Trophoblast cell (in vitro differentiated cells and primary cell): ENCODE data around the gene PDCD1LG2.

Source experiments
- DNase-seq, 2 donors: peaks; one replicate each; pipeline ENCODE4 v3.0.0-alpha.2; 2016
- H2AFZ ChIP-seq: 2 replicates; pipeline ENCODE4 v1.6.1; 2013; ENCODE audit warnings: low read length, moderate library complexity, mild to moderate bottlenecking; ENCODE audit not compliant: insufficient read depth, poor library complexity
- H2AK5ac ChIP-seq: 2 replicates; pipeline ENCODE4 v1.6.1; 2013; ENCODE audit warnings: mild to moderate bottlenecking, low read length
- H2BK120ac ChIP-seq: 2 replicates; pipeline ENCODE4 v1.6.1; 2013; ENCODE audit warnings: low read length, mild to moderate bottlenecking, moderate library complexity; ENCODE audit not compliant: insufficient read depth, poor library complexity
- H2BK12ac ChIP-seq: 2 replicates; pipeline ENCODE4 v1.6.1; 2013; ENCODE audit warnings: mild to moderate bottlenecking, low read length, moderate library complexity
- H2BK5ac ChIP-seq: 2 replicates; pipeline ENCODE4 v1.6.1; 2013; ENCODE audit warnings: low read length, low read depth, moderate library complexity, mild to moderate bottlenecking; ENCODE audit not compliant: poor library complexity
- H3K14ac ChIP-seq: 2 replicates; pipeline ENCODE4 v1.6.1; 2013; ENCODE audit warnings: mild to moderate bottlenecking, low read length
- H3K18ac ChIP-seq: 2 replicates; pipeline ENCODE4 v1.6.1; 2013; ENCODE audit warnings: mild to moderate bottlenecking, low read length
- H3K23ac ChIP-seq: 2 replicates; pipeline ENCODE4 v1.6.1; 2013; ENCODE audit warnings: low read length
- H3K27ac ChIP-seq: 2 replicates; pipeline ENCODE4 v1.5.1; 2013; ENCODE audit warnings: low read depth, mild to moderate bottlenecking, inconsistent platforms, low read length, moderate library complexity
- H3K27me3 ChIP-seq: 2 replicates; pipeline ENCODE4 v1.6.1; 2013; ENCODE audit warnings: inconsistent platforms, mild to moderate bottlenecking, low read length, moderate library complexity; ENCODE audit not compliant: insufficient read depth
- H3K36me3 ChIP-seq, 2 experiments: 1 replicate in 1 of 2; 2 replicates in 1 of 2; pipeline ENCODE4 v1.6.1; 2013; ENCODE audit warnings: low read length in 2 of 2, mild to moderate bottlenecking in 2 of 2, moderate library complexity in 1 of 2; ENCODE audit not compliant: insufficient read depth in 2 of 2, control insufficient read depth in 1 of 2
- H3K4ac ChIP-seq: 2 replicates; pipeline ENCODE4 v1.6.1; 2013; ENCODE audit warnings: low read depth, mild to moderate bottlenecking, low read length, moderate library complexity
- H3K4me1 ChIP-seq, 2 experiments: 1 replicate in 1 of 2; 2 replicates in 1 of 2; pipeline ENCODE4 v1.6.1; 2013; ENCODE audit warnings: low read length in 2 of 2, mild to moderate bottlenecking in 2 of 2, moderate library complexity in 1 of 2; ENCODE audit not compliant: insufficient read depth in 2 of 2, control insufficient read depth in 1 of 2
- H3K4me2 ChIP-seq: 2 replicates; pipeline ENCODE4 v1.6.1; 2013; ENCODE audit warnings: inconsistent platforms, mild to moderate bottlenecking, low read length, moderate library complexity
- H3K4me3 ChIP-seq: 2 replicates; pipeline ENCODE4 v1.5.1; 2013; ENCODE audit warnings: mild to moderate bottlenecking, low read depth, low read length, inconsistent platforms
- H3K79me1 ChIP-seq: one replicate; pipeline ENCODE4 v1.6.1; 2013; ENCODE audit warnings: low read length
- H3K79me2 ChIP-seq: 2 replicates; pipeline ENCODE4 v1.6.1; 2013; ENCODE audit warnings: low read length, mild to moderate bottlenecking; ENCODE audit not compliant: control insufficient read depth, insufficient read depth, poor library complexity
- H3K9ac ChIP-seq: 2 replicates; pipeline ENCODE4 v1.6.1; 2013; ENCODE audit warnings: mild to moderate bottlenecking, low read length
- H3K9me3 ChIP-seq: 2 replicates; pipeline ENCODE4 v1.6.1; 2013; ENCODE audit warnings: low read depth, mild to moderate bottlenecking, control low read depth, inconsistent platforms, low read length; ENCODE audit not compliant: insufficient read depth
- H4K12ac ChIP-seq: 2 replicates; pipeline ENCODE4 v1.6.1; 2013; ENCODE audit warnings: low read depth, mild to moderate bottlenecking, low read length, moderate library complexity
- H4K8ac ChIP-seq: 2 replicates; pipeline ENCODE4 v1.6.1; 2013; ENCODE audit warnings: low read depth, mild to moderate bottlenecking, low read length, moderate library complexity
- H4K91ac ChIP-seq: one replicate; pipeline ENCODE4 v1.6.1; 2013; ENCODE audit warnings: low read depth, mild to moderate bottlenecking, low read length, moderate library complexity
- WGBS: extraction: QIAGEN DNeasy Blood & Tissue Kit; methylation state at CpG from one replicate; pipeline ENCODE4 v1.1.7; 2013; ENCODE audit warnings: missing lambda C conversion rate; ENCODE audit not compliant: insufficient read length, insufficient coverage; ENCODE audit errors: extremely low coverage; 5-methylcytosine and 5-hydroxymethylcytosine counted together

Gene PDCD1LG2

GRCh38 chr9:5532790-5533189 lies 22.5 kb downstream of the PDCD1LG2 start:
- no peaks in the 10 kb centered on the region for H3K79me2 ChIP-seq
- DNase-seq: no peak
- H4K91ac ChIP-seq: no peak overlapping the region
- H3K18ac ChIP-seq: no peak overlapping the region
- no peaks in the 10 kb centered on the region for H3K79me1 ChIP-seq
- H2BK12ac ChIP-seq: no peak overlapping the region
- no peak overlapping the region for H3K14ac ChIP-seq
- H3K4ac ChIP-seq: no peak overlapping the region
- no peak overlapping the region for H2BK120ac ChIP-seq
- peaks cover 0 to 2% of the 10 kb centered on the region in 2 experiments for H3K4me1 ChIP-seq
- H3K9ac ChIP-seq: no peak overlapping the region
- no CpG with 5 or more reads among the region's 5 CpGs for WGBS
- H2BK5ac ChIP-seq: no peak overlapping the region
- H3K4me3 ChIP-seq: no peak overlapping the region
- H4K12ac ChIP-seq: no peak overlapping the region
- H3K23ac ChIP-seq: no peak overlapping the region
- H3K27me3 ChIP-seq: no peaks in the 10 kb centered on the region
- H2AK5ac ChIP-seq: no peak overlapping the region
- H3K4me2 ChIP-seq: no peak overlapping the region
- H2AFZ ChIP-seq: no peak overlapping the region
- H3K36me3 ChIP-seq: no peaks in the 10 kb centered on the region
- no peaks in the 10 kb centered on the region for H3K9me3 ChIP-seq
- no peak overlapping the region for H4K8ac ChIP-seq
- no peak overlapping the region for H3K27ac ChIP-seq

- Histone ChIP-seq H3K36me3 (no peaks in the 10 kb centered on the region), H3K9me3 (no peaks in the 10 kb centered on the region), H3K27ac (no peak overlapping the region), H2BK12ac (no peak overlapping the region), H3K4me1 (no peaks in the 10 kb centered on the region), H3K4me2 (no peak overlapping the region), H2AFZ (no peak overlapping the region), H2AK5ac (no peak overlapping the region), H4K12ac (no peak overlapping the region), H3K27me3 (no peaks in the 10 kb centered on the region), H2BK120ac (no peak overlapping the region), H3K18ac (no peak overlapping the region), H3K4ac (no peak overlapping the region), H3K4me3 (no peak overlapping the region), H3K9ac (no peak overlapping the region), H4K8ac (no peak overlapping the region), H3K79me1 (no peaks in the 10 kb centered on the region), H4K91ac (no peak overlapping the region), H3K23ac (no peak overlapping the region), H3K79me2 (no peaks in the 10 kb centered on the region), H2BK5ac (no peak overlapping the region), H3K14ac (no peak overlapping the region)
- WGBS: no CpG with 5 or more reads among the region's 2 CpGs
- DNase-seq: peak in 1 of 2 donors; percentile 22
These were observed 26.4 kb downstream of the PDCD1LG2 start for GRCh38 chr9:5536684-5537083.

- Histone ChIP-seq H3K18ac (no peak overlapping the region), H3K79me1 (no peaks in the 10 kb centered on the region), H4K91ac (no peak overlapping the region), H3K79me2 (no peaks in the 10 kb centered on the region), H2BK120ac (no peak overlapping the region), H2AK5ac (no peak overlapping the region), H2AFZ (no peak overlapping the region), H3K9ac (no peak overlapping the region), H3K4me3 (no peak overlapping the region), H4K12ac (no peak overlapping the region), H3K27me3 (no peaks in the 10 kb centered on the region), H3K9me3 (no peaks in the 10 kb centered on the region), H4K8ac (no peak overlapping the region), H2BK12ac (no peak overlapping the region), H3K4ac (no peak overlapping the region), H3K4me1 (no peaks in the 10 kb centered on the region), H3K36me3 (no peaks in the 10 kb centered on the region), H2BK5ac (no peak overlapping the region), H3K23ac (no peak overlapping the region), H3K4me2 (no peak overlapping the region), H3K14ac (no peak overlapping the region), H3K27ac (no peak overlapping the region)
- WGBS: no CpG with 5 or more reads among the region's 2 CpGs
- no peak for DNase-seq
These were observed 33.8 kb downstream of the PDCD1LG2 start for GRCh38 chr9:5543875-5544702.

GRCh38 chr9:5549658-5550650 lies 39.6 kb downstream of the PDCD1LG2 start:
- no peaks in the 10 kb centered on the region for H3K79me2 ChIP-seq
- no peak overlapping the region for H3K4ac ChIP-seq
- no peaks in the 10 kb centered on the region for H3K27me3 ChIP-seq
- H4K12ac ChIP-seq: no peak overlapping the region
- no CpG with 5 or more reads among the region's 4 CpGs for WGBS
- H3K4me2 ChIP-seq: no peak overlapping the region
- no peak overlapping the region for H3K4me3 ChIP-seq
- H3K4me1 ChIP-seq: peaks cover 0 to 7% of the 10 kb centered on the region in 2 experiments
- no peak overlapping the region for H2AK5ac ChIP-seq
- H2AFZ ChIP-seq: no peak overlapping the region
- no peak overlapping the region for H2BK12ac ChIP-seq
- no peak overlapping the region for H3K27ac ChIP-seq
- no peak overlapping the region for H4K8ac ChIP-seq
- H3K36me3 ChIP-seq: no peaks in the 10 kb centered on the region
- DNase-seq: peak; percentile 55 to 72
- no peak overlapping the region for H4K91ac ChIP-seq
- H3K9me3 ChIP-seq: no peaks in the 10 kb centered on the region
- H3K14ac ChIP-seq: no peak overlapping the region
- H3K79me1 ChIP-seq: no peaks in the 10 kb centered on the region
- no peak overlapping the region for H2BK120ac ChIP-seq
- H3K18ac ChIP-seq: no peak overlapping the region
- H3K23ac ChIP-seq: no peak overlapping the region
- H3K9ac ChIP-seq: no peak overlapping the region
- no peak overlapping the region for H2BK5ac ChIP-seq
